Ascending aorta (tissue), 2 donors: ENCODE data around the gene KDM6A. TPM values are rescaled to one million over a fixed set of nuclear protein-coding genes. Genes with fewer than 3 reads are reported as not detected.

Experiments used
- DNase-seq, 2 donors: peaks; one replicate each; pipeline ENCODE4 v3.0.0-alpha.2; 2019; ENCODE audit warnings: low spot score in 2 of 2
- H3K27ac ChIP-seq, 2 donors: fragments of 200-600 bp; sonication (generic); one replicate each; pipeline ENCODE4 v1.5.1; 2016 to 2017; ENCODE audit warnings: mild to moderate bottlenecking in 1 of 2
- H3K27me3 ChIP-seq: fragments of 200-600 bp; sonication (generic); one replicate; pipeline ENCODE4 v1.5.1; 2017
- H3K36me3 ChIP-seq, 2 donors: fragments of 200-600 bp; sonication (generic); one replicate each; pipeline ENCODE4 v1.5.1; 2016
- H3K4me1 ChIP-seq, 2 donors: fragments of 200-600 bp; sonication (generic); one replicate each; pipeline ENCODE4 v1.5.1; 2016 to 2017; ENCODE audit warnings: mild to moderate bottlenecking in 1 of 2
- H3K4me3 ChIP-seq, 2 donors: fragments of 200-600 bp; sonication (generic); one replicate each; pipeline ENCODE4 v1.5.1; 2016 to 2017; ENCODE audit warnings: mild to moderate bottlenecking in 1 of 2
- H3K9me3 ChIP-seq, 2 donors: fragments of 200-600 bp; sonication (generic); one replicate each; pipeline ENCODE4 v1.5.1; 2016
- intact Hi-C: fragments of 100-400 bp; cut with DNase I; formaldehyde crosslinking; loops from one replicate; pipeline ENCODE4 v1.15.1; 2023
- total RNA-seq: library from RNA; depleted of rRNA; stranded (reverse); fragments of >200 nt; gene quantifications from one replicate; pipeline ENCODE4 v1.1.0, GENCODE V29; 2016
- TF ChIP-seq, protein P1 (sequence below), 3 experiments: fragments of 200-600 bp in 2 of 3; fragments of 450-650 bp in 1 of 3; sonication (generic) in 2 of 3; IDR thresholded peaks; one replicate each; pipeline ENCODE4 v1.5.1; 2016 to 2019; ENCODE audit warnings: antibody characterized with exemption in 3 of 3, mild to moderate bottlenecking in 1 of 3, moderate library complexity in 1 of 3

The KDM6A gene
- total RNA-seq, 1 donor from 2014 or later = 16.3 TPM

DNA sequence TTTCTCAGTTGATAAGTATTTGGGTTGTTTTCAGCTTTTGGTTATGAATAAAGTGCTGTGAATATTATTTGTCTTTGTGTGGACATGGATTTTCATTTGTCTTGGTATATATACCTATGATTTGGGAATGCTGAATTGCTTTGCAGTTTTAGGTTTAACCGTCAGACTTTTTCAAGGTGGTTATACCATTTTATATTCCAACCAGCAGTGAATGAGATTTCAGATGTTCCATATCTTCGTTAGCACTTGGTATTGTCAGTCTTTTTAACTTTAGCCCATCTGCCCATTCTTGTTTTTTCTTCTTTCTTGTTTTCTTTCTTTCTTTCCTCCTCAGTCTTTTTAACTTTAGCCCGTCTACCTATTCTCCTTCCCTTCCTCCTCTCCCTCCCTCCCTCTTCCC, 106.0 kb downstream of the KDM6A start:
- no peaks in the 10 kb centered on the region for H3K4me1 ChIP-seq
- TF ChIP-seq, protein P1, sequence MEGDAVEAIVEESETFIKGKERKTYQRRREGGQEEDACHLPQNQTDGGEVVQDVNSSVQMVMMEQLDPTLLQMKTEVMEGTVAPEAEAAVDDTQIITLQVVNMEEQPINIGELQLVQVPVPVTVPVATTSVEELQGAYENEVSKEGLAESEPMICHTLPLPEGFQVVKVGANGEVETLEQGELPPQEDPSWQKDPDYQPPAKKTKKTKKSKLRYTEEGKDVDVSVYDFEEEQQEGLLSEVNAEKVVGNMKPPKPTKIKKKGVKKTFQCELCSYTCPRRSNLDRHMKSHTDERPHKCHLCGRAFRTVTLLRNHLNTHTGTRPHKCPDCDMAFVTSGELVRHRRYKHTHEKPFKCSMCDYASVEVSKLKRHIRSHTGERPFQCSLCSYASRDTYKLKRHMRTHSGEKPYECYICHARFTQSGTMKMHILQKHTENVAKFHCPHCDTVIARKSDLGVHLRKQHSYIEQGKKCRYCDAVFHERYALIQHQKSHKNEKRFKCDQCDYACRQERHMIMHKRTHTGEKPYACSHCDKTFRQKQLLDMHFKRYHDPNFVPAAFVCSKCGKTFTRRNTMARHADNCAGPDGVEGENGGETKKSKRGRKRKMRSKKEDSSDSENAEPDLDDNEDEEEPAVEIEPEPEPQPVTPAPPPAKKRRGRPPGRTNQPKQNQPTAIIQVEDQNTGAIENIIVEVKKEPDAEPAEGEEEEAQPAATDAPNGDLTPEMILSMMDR (IDR thresholded peaks at IDR 0.05) = no peak

DNA sequence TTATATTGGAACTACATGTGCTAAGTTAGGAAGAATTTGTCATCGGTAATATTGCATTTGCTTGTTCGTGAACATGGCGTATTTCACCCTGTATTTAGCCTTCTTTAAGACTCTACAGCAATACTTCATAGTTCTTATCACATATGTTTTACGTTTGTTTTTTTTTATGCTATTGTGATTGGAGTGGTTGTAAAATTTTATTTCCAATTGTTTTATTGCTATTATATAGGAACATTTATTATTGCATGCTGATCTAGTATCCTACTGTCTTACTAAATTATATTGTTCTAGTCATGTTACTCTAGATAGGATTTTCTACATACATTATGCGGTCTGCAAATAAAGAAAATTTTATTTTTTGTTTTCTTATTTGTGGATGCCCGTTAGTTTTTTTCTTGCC, 107.4 kb downstream of the KDM6A start:
- intact Hi-C loops = no loop called here
- TF ChIP-seq, protein P1 (IDR thresholded peaks at IDR 0.05) = no peak
- no peak for DNase-seq

More for the DNA sequence above, 106.0 kb downstream of the KDM6A start:
- H3K36me3 ChIP-seq = peaks cover 0 to 11% of the 10 kb centered on the region in 2 donors
- H3K27me3 ChIP-seq = no peaks in the 10 kb centered on the region
- H3K4me3 ChIP-seq = no peak overlapping the region
- no peak for DNase-seq
- intact Hi-C loops = no loop called here
- H3K27ac ChIP-seq = no peak overlapping the region
- H3K9me3 ChIP-seq = peaks cover 0 to 12% of the 10 kb centered on the region in 2 donors

DNA sequence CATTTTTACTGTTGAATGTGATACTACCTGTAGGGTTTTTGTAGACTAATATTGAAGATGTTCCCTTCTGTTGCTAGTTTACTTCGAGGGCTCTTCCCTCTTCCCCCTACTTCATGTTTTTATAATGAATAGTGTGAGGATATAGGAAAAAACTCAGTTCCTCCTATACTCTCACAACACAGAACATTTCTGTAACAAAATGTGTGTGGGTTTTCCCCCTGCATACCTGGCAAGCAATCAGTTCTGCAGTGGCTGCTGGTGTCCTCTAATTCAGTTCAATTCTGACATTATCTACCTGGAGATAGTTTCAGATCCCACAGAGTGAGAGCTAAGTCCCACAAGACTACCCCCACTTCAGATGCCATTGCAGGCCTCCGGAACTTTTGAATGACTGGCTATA, 107.9 kb downstream of the KDM6A start:
- TF ChIP-seq, protein P1 (IDR thresholded peaks at IDR 0.05) = no peak
- Histone ChIP-seq H3K4me3 (no peak overlapping the region), H3K4me1 (no peaks in the 10 kb centered on the region), H3K27me3 (no peaks in the 10 kb centered on the region), H3K36me3 (peaks cover 0 to 5% of the 10 kb centered on the region in 2 donors), H3K27ac (no peak overlapping the region), H3K9me3 (peaks cover 0 to 1% of the 10 kb centered on the region in 2 donors)
- intact Hi-C loops = no loop called here
- no peak for DNase-seq

More for the DNA sequence above, 107.4 kb downstream of the KDM6A start:
- Histone ChIP-seq H3K4me1 (no peaks in the 10 kb centered on the region), H3K9me3 (peaks cover 0 to 6% of the 10 kb centered on the region in 2 donors), H3K36me3 (peaks cover 0 to 9% of the 10 kb centered on the region in 2 donors), H3K27me3 (no peaks in the 10 kb centered on the region), H3K27ac (no peak overlapping the region), H3K4me3 (no peak overlapping the region)

DNA sequence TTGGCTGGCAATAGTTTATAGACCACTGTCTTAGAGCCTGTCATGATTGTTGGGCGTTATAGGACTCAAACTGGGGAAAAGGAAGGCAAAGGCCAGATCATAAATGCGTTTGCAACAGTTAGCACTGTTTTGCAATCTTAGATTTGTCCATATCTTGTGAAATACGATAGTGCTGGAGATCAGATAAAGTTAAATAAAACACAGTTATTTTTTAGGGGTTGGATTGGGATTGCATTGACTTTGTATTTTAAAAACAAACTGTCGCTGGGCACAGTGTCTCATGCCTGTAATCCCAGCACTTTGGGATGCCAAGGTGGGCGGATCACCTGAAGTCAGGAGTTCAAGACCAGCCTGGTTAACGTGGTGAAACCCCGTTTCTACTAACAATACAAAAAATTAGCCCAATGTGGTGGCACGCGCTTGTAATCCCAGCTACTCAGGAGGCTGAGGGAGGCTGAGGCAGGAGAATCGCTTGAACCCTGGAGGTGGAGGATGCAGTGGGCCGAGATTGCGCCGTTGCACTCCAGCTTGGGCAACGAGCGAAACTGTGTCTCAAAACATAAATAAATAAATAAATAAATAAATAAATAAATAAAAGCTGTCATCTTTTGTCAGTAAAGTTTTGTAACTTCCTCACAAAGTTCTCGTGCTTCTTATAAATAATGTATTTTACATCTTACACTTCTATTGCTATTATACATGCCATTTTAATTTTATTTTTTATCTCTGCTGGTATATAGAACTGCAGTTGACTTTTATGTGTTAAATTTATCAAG, 117.2 kb downstream of the KDM6A start:
- no peaks in the 10 kb centered on the region for H3K27me3 ChIP-seq
- H3K4me1 ChIP-seq = no peaks in the 10 kb centered on the region
- no peak overlapping the region for H3K4me3 ChIP-seq
- H3K36me3 ChIP-seq = peaks cover 0 to 7% of the 10 kb centered on the region in 2 donors
- DNase-seq = no peak
- H3K9me3 ChIP-seq = no peaks in the 10 kb centered on the region
- H3K27ac ChIP-seq = no peak overlapping the region
- intact Hi-C loops = no loop called here
- TF ChIP-seq, protein P1 (IDR thresholded peaks at IDR 0.05) = no peak

DNA sequence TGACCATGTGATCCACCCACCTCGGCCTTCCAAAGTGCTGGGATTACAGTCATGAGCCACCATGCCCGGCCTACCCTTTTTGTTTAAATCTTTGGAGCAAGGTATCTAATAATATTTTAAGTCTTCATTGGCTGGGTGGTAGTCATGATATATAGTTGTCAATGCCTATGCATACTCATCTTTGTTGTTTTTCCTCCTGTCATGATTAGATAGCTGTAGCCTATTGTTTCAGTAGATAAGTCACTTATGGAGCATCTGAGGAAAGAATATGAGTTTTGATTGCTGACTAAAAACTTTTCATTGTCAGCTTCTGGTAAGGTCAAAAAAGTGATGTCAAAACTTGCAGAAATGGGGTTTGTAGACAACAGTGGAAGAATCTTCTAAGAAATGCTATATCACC, 119.8 kb downstream of the KDM6A start:
- Histone ChIP-seq H3K9me3 (no peaks in the 10 kb centered on the region), H3K4me1 (peaks cover 0 to 7% of the 10 kb centered on the region in 2 donors), H3K27ac (no peak overlapping the region), H3K36me3 (peaks cover 0 to 7% of the 10 kb centered on the region in 2 donors), H3K4me3 (no peak overlapping the region), H3K27me3 (no peaks in the 10 kb centered on the region)
- intact Hi-C loops = no loop called here
- TF ChIP-seq, protein P1 (IDR thresholded peaks at IDR 0.05) = no peak
- no peak for DNase-seq
